ENCODE data around the gene DCDC2C. TPM values are rescaled to one million over a fixed set of nuclear protein-coding genes. Genes with fewer than 3 reads are reported as not detected.
A peak's percentile ranks its signal among the peaks of the same experiment; 100 is the strongest.

The DCDC2C gene
- total and polyA plus RNA-seq, 2 donors from 2014 or later = not detected

DNA sequence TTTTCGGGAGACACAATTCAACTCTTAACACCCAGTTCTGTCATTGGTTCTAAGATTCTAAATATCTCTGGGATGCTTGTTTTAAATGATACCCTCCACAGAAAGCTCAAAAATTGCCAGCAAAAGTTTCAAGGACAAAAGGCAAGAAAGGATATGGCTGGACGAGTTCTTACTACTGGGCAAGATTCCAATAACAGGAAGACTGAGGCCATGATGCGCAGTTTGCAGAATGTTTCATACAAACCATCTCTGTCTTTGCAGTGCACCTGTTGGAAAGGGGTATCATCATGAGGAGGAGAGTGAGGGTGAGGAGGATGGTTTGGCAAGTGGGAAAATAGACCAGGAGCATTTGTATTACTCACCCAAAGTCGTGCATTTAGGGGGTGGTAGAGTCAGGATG is 172.8 kb downstream of the DCDC2C start:
- TF ChIP-seq, protein P1, sequence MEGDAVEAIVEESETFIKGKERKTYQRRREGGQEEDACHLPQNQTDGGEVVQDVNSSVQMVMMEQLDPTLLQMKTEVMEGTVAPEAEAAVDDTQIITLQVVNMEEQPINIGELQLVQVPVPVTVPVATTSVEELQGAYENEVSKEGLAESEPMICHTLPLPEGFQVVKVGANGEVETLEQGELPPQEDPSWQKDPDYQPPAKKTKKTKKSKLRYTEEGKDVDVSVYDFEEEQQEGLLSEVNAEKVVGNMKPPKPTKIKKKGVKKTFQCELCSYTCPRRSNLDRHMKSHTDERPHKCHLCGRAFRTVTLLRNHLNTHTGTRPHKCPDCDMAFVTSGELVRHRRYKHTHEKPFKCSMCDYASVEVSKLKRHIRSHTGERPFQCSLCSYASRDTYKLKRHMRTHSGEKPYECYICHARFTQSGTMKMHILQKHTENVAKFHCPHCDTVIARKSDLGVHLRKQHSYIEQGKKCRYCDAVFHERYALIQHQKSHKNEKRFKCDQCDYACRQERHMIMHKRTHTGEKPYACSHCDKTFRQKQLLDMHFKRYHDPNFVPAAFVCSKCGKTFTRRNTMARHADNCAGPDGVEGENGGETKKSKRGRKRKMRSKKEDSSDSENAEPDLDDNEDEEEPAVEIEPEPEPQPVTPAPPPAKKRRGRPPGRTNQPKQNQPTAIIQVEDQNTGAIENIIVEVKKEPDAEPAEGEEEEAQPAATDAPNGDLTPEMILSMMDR (IDR thresholded peaks at IDR 0.05; ENCODE audit: borderline replicate concordance, extremely low read depth, insufficient read depth) = no peak
- FAIRE-seq (no peak), DNase-seq (no peak)
- Histone ChIP-seq H3K27me3 (ENCODE audit: control insufficient read depth, insufficient read depth, low read length) (no peaks in the 10 kb centered on the region), H3K27ac (ENCODE audit: low read depth in 2 of 2, low read length in 2 of 2) (no peak overlapping the region), H3K36me3 (ENCODE audit: control insufficient read depth in 2 of 3, insufficient read depth in 3 of 3, low read length in 3 of 3) (no peaks in the 10 kb centered on the region), H3K4me3 (ENCODE audit: low read length in 3 of 3) (no peak overlapping the region), H3K9ac (ENCODE audit: low read length in 3 of 3) (no peak overlapping the region), H3K4me1 (ENCODE audit: control insufficient read depth in 2 of 3, insufficient read depth in 2 of 3, low read depth in 1 of 3, low read length in 3 of 3) (no peaks in the 10 kb centered on the region), H3K9me3 (ENCODE audit: control insufficient read depth in 2 of 3, insufficient read depth in 1 of 3, low read length in 3 of 3) (no peaks in the 10 kb centered on the region)
- intact Hi-C loops (cut with DNase I) = no loop called here

DNA sequence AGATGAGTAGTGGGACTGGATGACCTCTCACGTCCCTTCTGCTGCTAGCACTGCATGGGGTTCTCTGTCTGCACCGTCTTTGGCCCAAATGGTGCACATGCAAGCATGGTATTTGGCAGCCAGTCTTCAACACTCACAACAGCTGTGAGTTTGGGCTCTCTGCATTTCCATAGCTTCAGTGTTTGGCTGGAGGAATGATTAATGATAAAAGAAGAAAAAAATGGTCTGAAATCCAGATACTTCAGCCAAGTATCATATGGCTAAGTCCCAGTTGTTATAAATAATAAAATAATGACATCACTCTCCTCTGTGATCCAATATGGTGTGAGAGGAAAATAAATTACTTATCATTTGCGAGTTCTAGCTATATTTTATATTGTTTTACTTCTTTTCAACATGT is 173.3 kb downstream of the DCDC2C start:
- intact Hi-C loops (cut with DNase I) = no loop called here
- DNase-seq = peak in 1 of 5 donors; percentile 62
- no peak for FAIRE-seq
- H3K9me3 ChIP-seq (ENCODE audit: control insufficient read depth in 2 of 3, insufficient read depth in 1 of 3, low read length in 3 of 3) = no peaks in the 10 kb centered on the region
- H3K4me3 ChIP-seq (ENCODE audit: low read length in 3 of 3) = no peak overlapping the region
- no peaks in the 10 kb centered on the region for H3K36me3 ChIP-seq (ENCODE audit: control insufficient read depth in 2 of 3, insufficient read depth in 3 of 3, low read length in 3 of 3)
- H3K9ac ChIP-seq (ENCODE audit: low read length in 3 of 3) = no peak overlapping the region
- H3K4me1 ChIP-seq (ENCODE audit: control insufficient read depth in 2 of 3, insufficient read depth in 2 of 3, low read depth in 1 of 3, low read length in 3 of 3) = no peaks in the 10 kb centered on the region
- H3K27me3 ChIP-seq (ENCODE audit: control insufficient read depth, insufficient read depth, low read length) = no peaks in the 10 kb centered on the region
- TF ChIP-seq, protein P1 (IDR thresholded peaks at IDR 0.05; ENCODE audit: borderline replicate concordance, extremely low read depth, insufficient read depth) = no peak
- H3K27ac ChIP-seq (ENCODE audit: low read depth in 2 of 2, low read length in 2 of 2) = no peak overlapping the region

DNA sequence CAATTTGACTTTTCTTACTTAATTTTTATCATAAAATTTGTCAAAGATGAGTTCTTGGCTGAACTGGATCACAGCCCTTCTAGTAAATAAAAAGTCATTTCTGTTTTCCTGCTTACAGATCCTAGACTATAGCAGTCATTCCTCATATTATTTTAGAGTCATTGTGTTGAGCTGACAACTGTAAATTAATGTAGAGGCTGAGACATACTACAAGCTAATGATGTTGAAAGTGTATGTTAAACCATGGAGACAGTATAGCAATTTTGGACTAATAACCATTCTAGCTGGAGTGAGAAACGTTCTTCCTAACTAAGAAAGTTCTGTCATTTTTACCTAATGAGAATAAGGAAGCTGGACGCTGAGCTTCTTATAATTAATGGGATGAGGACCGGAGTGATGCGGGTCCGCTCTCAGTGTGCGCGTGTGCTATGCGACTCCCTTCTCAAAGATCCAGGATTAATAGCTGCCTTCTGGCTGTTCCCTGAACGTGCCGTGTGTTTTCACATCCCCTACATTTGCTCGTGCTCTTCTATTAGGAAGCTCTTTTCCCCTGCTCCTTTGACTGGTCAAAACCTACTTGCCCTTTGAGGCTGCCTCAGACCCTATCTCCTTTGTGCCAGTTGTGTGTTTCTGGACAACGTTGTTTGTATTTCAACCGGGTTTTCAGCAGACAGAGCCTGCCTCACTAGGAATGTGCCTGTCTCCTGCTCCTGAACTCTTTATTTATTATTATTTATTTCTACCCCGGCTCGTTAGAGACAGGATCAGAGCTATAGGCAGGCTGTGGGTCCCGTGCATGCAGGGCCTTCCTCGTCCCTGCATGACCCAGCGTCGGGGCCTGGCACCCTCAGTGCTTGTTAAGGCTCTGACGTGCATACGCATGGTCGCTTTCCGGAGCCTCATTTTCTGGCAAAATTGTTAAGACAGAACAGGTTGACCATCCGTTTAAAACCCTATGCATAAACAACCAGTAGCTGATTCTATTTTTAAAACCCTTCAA is 182.6 kb downstream of the DCDC2C start:
- no peak overlapping the region for H3K9ac ChIP-seq (ENCODE audit: low read length in 3 of 3)
- H3K4me3 ChIP-seq (ENCODE audit: low read length in 3 of 3) = no peak overlapping the region
- H3K36me3 ChIP-seq (ENCODE audit: control insufficient read depth in 2 of 3, insufficient read depth in 3 of 3, low read length in 3 of 3) = no peaks in the 10 kb centered on the region
- H3K4me1 ChIP-seq (ENCODE audit: control insufficient read depth in 2 of 3, insufficient read depth in 2 of 3, low read depth in 1 of 3, low read length in 3 of 3) = no peaks in the 10 kb centered on the region
- H3K9me3 ChIP-seq (ENCODE audit: control insufficient read depth in 2 of 3, insufficient read depth in 1 of 3, low read length in 3 of 3) = no peaks in the 10 kb centered on the region
- intact Hi-C loops (cut with DNase I) = no loop called here
- no peak overlapping the region for H3K27ac ChIP-seq (ENCODE audit: low read depth in 2 of 2, low read length in 2 of 2)
- DNase-seq = no peak
- TF ChIP-seq, protein P1 (IDR thresholded peaks at IDR 0.05; ENCODE audit: borderline replicate concordance, extremely low read depth, insufficient read depth) = no peak
- no peak for FAIRE-seq
- no peaks in the 10 kb centered on the region for H3K27me3 ChIP-seq (ENCODE audit: control insufficient read depth, insufficient read depth, low read length)

All from kidney (tissue), 14 donors.